ENCODE measurements around the gene HHAT.

- TF ChIP-seq CTCF (conservative IDR thresholded peaks at IDR 0.05) (no peak), ZFX (IDR thresholded peaks at IDR 0.05) (no peak)
Measured at GRCh38 chr1:210371916-210372315, 43.2 kb downstream of the HHAT start.
